ENCODE measurements around the gene VAPA.
A peak's percentile ranks its signal among the peaks of the same experiment; 100 is the strongest.

VAPA gene

GRCh38 chr18:9965711-9966624, 52.2 kb downstream of the VAPA start:
- no peak for TF ChIP-seq CTCF (conservative IDR thresholded peaks at IDR 0.05; ENCODE audit: low read depth)
- no peak overlapping the region for H3K27ac ChIP-seq
- ChIA-PET POLR2A (ENCODE audit: low non-redundant PET) (no interaction called here), CTCF (no interaction called here)
- no peak for DNase-seq (ENCODE audit: low spot score)

GRCh38 chr18:9968081-9968848, 54.4 kb downstream of the VAPA start:
- DNase-seq (ENCODE audit: low spot score) = no peak
- TF ChIP-seq CTCF (conservative IDR thresholded peaks at IDR 0.05; ENCODE audit: low read depth) = no peak
- POLR2A ChIA-PET (ENCODE audit: low non-redundant PET) = no interaction called here
- no peak overlapping the region for H3K27ac ChIP-seq
- CTCF ChIA-PET = no interaction called here

- CTCF ChIA-PET = interaction anchor here (0.6 kb wide), 1 partner anchor 593 kb away, joined by 4 read pairs; no protein-coding TSS in a partner anchor
- POLR2A ChIA-PET (ENCODE audit: low non-redundant PET) = no interaction called here
- no peak for TF ChIP-seq CTCF (conservative IDR thresholded peaks at IDR 0.05; ENCODE audit: low read depth)
- H3K27ac ChIP-seq = no peak overlapping the region
- DNase-seq (ENCODE audit: low spot score) = no peak
These were observed 55.4 kb downstream of the VAPA start for GRCh38 chr18:9969247-9969646.

- peak; percentile 77 for TF ChIP-seq CTCF (conservative IDR thresholded peaks at IDR 0.05; ENCODE audit: low read depth)
- DNase-seq (ENCODE audit: low spot score) = peak; percentile 64
- H3K27ac ChIP-seq = no peak overlapping the region
- ChIA-PET CTCF (interaction anchor here (0.5 to 2.9 kb wide), 8 partner anchors 14 to 817 kb away, joined by 3 to 31 read pairs (median 4); no protein-coding TSS in a partner anchor), POLR2A (ENCODE audit: low non-redundant PET) (no interaction called here)
These were observed 57.6 kb downstream of the VAPA start for GRCh38 chr18:9971313-9971920.

GRCh38 chr18:9973470-9973869, 59.7 kb downstream of the VAPA start:
- TF ChIP-seq CTCF (conservative IDR thresholded peaks at IDR 0.05; ENCODE audit: low read depth) = no peak
- DNase-seq (ENCODE audit: low spot score) = no peak
- ChIA-PET POLR2A (ENCODE audit: low non-redundant PET) (no interaction called here), CTCF (no interaction called here)
- no peak overlapping the region for H3K27ac ChIP-seq

GRCh38 chr18:9974279-9974915, 60.6 kb downstream of the VAPA start:
- CTCF ChIA-PET = no interaction called here

More at GRCh38 chr18:9974279-9974915, 60.6 kb downstream of the VAPA start:
- no peak for DNase-seq (ENCODE audit: low spot score)
- H3K27ac ChIP-seq = no peak overlapping the region
- POLR2A ChIA-PET (ENCODE audit: low non-redundant PET) = no interaction called here
- TF ChIP-seq CTCF (conservative IDR thresholded peaks at IDR 0.05; ENCODE audit: low read depth) = no peak
